ENCODE results near the gene CDRT4.

Gene CDRT4

DNA sequence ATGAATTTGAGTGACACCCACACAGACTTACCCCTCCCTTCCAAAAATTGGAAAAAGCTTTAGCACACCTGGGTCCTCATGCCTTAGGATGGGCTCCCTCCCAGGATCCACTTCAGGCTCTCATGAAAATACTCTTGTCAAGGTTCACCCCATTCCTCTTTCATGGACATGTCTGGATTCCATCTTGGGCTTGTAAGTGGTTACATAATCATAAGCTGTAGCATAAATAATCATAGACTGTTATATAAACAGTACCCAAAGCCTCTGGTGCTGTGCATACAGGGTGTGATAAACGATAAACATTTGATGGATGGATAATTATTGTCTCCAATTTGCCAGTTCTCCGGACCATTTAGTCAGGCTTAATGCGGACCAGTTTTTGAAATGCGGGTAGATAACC is 72.3 kb downstream of the CDRT4 start:
- DNase-seq (ENCODE audit: low spot score), result no peak
- TF ChIP-seq, protein P1, sequence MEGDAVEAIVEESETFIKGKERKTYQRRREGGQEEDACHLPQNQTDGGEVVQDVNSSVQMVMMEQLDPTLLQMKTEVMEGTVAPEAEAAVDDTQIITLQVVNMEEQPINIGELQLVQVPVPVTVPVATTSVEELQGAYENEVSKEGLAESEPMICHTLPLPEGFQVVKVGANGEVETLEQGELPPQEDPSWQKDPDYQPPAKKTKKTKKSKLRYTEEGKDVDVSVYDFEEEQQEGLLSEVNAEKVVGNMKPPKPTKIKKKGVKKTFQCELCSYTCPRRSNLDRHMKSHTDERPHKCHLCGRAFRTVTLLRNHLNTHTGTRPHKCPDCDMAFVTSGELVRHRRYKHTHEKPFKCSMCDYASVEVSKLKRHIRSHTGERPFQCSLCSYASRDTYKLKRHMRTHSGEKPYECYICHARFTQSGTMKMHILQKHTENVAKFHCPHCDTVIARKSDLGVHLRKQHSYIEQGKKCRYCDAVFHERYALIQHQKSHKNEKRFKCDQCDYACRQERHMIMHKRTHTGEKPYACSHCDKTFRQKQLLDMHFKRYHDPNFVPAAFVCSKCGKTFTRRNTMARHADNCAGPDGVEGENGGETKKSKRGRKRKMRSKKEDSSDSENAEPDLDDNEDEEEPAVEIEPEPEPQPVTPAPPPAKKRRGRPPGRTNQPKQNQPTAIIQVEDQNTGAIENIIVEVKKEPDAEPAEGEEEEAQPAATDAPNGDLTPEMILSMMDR (IDR thresholded peaks at IDR 0.05; ENCODE audit: extremely low read depth, insufficient read depth, missing control alignments), result no peak
- in situ Hi-C loops (cut with MboI; ENCODE audit: low pct_unique_long_range_greater_than_20kb, low sequenced_read_pairs, unreplicated experiment), result no loop called here

DNA sequence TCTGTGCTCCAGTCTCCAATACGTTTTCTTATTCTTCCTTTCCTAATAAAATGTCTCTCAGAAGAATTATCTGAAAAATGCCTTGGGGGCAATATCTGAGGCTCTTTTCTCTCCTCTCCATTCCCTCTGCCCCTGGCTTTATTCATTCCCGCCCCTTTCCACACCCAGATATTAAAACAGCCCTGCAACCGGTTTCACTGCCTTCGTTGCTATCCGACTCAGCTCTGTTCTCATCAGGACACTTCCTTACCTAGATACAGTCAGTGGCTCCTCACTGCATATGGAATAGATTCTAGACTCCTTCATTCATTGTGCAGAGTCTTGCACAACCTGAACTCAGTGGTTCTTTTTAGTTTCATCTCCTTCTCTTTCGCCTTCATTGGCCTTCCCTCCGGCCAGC is 74.0 kb downstream of the CDRT4 start:
- DNase-seq (ENCODE audit: low spot score), result no peak
- in situ Hi-C loops (cut with MboI; ENCODE audit: low pct_unique_long_range_greater_than_20kb, low sequenced_read_pairs, unreplicated experiment), result no loop called here
- TF ChIP-seq, protein P1 (IDR thresholded peaks at IDR 0.05; ENCODE audit: extremely low read depth, insufficient read depth, missing control alignments), result no peak

DNA sequence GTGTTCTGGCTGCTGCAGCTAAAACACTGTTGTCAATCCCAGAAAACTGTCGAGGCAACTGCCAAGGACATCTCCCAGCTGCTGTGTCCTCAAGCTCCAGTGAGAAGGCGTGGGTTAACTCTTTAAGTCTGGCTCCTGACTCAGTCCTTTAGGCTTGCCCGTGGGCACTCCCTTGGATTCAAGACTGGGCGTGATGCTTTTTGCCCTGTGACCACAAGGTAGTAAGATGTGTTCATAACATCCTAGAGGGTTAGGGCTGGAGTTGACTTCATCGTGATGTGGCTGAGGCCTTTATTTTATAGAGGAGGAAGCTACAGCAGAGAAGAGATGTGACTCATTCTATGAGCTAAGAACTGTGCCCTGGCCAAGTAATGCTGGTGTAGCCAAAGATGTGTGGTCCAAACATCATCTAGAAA is 75.1 kb downstream of the CDRT4 start:
- TF ChIP-seq, protein P1 (IDR thresholded peaks at IDR 0.05; ENCODE audit: extremely low read depth, insufficient read depth, missing control alignments), result no peak
- in situ Hi-C loops (cut with MboI; ENCODE audit: low pct_unique_long_range_greater_than_20kb, low sequenced_read_pairs, unreplicated experiment), result no loop called here
- no peak for DNase-seq (ENCODE audit: low spot score)

DNA sequence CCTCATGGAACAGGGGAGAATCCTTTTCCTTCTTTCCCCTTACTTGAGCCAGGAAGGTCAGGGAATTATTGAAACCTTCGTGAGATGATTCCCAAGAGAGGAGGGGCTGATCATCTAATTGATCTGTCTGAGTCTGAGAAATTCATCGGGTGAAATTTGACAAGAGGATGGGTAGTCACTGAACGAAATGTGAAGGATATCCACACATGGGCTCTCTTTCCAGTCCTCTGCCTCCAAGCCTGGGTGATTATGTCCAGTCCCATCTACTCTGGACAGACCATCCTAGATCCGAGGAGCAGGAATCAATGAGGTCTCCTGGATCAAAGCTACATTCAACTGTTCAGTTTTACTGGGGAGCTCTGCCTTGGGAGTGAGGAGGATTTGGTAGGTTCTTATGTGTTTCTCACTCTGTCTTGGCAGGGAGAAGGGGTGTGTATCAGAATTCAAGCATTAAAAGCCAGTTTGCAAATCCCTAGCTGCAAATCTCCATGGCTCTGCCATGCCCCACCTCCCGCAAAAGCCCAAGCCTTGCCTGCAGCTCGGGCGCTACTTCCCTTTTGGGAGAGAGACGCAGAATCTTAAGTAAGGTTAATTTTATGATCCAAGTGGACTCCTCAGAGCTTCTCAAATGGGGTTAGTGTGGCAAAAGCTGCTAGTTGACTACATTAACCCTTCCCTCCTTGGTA is 78.9 kb downstream of the CDRT4 start:
- DNase-seq (ENCODE audit: low spot score), result no peak
- TF ChIP-seq, protein P1 (IDR thresholded peaks at IDR 0.05; ENCODE audit: extremely low read depth, insufficient read depth, missing control alignments), result no peak
- in situ Hi-C loops (cut with MboI; ENCODE audit: low pct_unique_long_range_greater_than_20kb, low sequenced_read_pairs, unreplicated experiment), result no loop called here

DNA sequence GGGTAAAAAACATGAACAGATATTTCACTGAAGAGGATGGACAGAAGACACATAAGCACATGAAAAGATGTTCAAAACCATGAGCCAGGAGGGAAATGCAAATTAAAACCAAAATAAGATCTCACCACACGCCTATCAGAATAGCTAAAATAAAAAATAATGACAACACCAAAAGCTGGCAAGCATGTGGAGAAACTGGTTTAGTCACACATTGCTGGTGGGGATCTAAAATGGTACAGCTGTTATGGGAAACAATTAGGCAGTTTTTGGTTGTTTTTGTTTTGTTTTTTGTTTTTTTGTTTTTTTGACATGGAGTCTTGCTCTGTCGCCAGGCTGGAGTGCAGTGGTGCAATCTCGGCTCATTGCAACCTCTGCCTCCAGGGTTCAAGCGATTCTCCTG is 81.3 kb downstream of the CDRT4 start:
- TF ChIP-seq, protein P1 (IDR thresholded peaks at IDR 0.05; ENCODE audit: extremely low read depth, insufficient read depth, missing control alignments), result no peak
- DNase-seq (ENCODE audit: low spot score), result no peak
- in situ Hi-C loops (cut with MboI; ENCODE audit: low pct_unique_long_range_greater_than_20kb, low sequenced_read_pairs, unreplicated experiment), result no loop called here
